ENCODE measurements around the gene ELAVL2.

DNA sequence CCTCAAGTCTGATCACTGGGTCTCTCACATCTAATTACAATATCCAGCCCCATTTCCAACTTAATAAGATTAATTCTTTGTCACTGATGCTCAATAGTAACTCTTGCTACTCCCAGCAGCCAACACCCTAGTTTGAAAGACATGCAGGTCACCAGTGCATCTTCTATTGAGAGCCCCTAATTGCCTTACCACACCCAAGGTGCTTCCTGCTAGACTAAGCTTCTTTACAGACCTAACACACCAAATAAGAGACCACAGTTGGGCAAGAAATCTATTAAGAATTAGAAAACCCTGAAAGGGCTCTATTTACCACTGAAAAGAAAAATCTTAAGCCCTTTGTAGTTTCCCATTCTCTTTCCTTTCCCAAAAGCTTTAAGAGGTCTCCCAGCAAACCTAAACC lies 26.5 kb downstream of the ELAVL2 start:
- TF ChIP-seq, protein P1, sequence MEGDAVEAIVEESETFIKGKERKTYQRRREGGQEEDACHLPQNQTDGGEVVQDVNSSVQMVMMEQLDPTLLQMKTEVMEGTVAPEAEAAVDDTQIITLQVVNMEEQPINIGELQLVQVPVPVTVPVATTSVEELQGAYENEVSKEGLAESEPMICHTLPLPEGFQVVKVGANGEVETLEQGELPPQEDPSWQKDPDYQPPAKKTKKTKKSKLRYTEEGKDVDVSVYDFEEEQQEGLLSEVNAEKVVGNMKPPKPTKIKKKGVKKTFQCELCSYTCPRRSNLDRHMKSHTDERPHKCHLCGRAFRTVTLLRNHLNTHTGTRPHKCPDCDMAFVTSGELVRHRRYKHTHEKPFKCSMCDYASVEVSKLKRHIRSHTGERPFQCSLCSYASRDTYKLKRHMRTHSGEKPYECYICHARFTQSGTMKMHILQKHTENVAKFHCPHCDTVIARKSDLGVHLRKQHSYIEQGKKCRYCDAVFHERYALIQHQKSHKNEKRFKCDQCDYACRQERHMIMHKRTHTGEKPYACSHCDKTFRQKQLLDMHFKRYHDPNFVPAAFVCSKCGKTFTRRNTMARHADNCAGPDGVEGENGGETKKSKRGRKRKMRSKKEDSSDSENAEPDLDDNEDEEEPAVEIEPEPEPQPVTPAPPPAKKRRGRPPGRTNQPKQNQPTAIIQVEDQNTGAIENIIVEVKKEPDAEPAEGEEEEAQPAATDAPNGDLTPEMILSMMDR (IDR thresholded peaks at IDR 0.05): no peak
- no peak for TF ChIP-seq ZFX (IDR thresholded peaks at IDR 0.05; ENCODE audit: borderline replicate concordance)

Data from 22Rv1 (cell line).